Renal cortex interstitium (tissue), 11 donors: ENCODE results near the gene CENPP. TPM values are rescaled to one million over a fixed set of nuclear protein-coding genes. Genes with fewer than 3 reads are reported as not detected.
A peak's percentile ranks its signal among the peaks of the same experiment; 100 is the strongest.

ENCODE experiments used
- DNase-seq, 11 donors: peaks; one replicate each; pipeline ENCODE4 v3.0.0-alpha.2; 2013; ENCODE audit warnings: low read depth in 9 of 11, low spot score in 4 of 11; ENCODE audit errors: extremely low read depth in 1 of 11
- polyA plus RNA-seq, 3 donors: library from polyadenylated mRNA; unstranded; fragments of 120-200 nt; gene quantifications; one replicate each; pipeline ENCODE4 v1.2.1, GENCODE V29; 2013; ENCODE audit not compliant: insufficient read length in 3 of 3

The CENPP gene
- polyA plus RNA-seq, 3 donors = 5.5 to 8.3 (median 7.6) TPM

GRCh38 chr9:92299116-92299515 lies 26.6 kb upstream of the CENPP start:
- DNase-seq = no peak

GRCh38 chr9:92300936-92301335 lies 24.8 kb upstream of the CENPP start:
- no peak for DNase-seq

DNA sequence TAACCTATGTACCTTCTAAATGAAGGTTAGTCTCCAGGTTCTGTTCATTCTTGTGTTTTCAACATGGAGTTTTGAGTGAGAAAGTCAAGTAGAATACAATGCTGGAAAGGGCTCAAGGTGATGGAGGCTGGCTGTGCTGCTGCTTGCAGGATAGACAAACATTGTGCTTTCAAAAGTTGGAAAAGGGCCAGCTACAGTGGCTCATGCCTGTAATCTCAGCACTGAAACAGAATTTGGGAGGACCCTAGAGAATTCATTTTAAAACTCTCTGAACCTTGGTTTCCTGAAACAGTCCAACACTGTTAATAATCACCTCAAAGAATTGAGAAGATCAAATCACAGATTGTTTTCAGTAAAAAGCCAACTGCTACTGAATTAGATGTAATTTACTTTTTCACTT lies 16.9 kb upstream of the CENPP start:
- DNase-seq = no peak

DNA sequence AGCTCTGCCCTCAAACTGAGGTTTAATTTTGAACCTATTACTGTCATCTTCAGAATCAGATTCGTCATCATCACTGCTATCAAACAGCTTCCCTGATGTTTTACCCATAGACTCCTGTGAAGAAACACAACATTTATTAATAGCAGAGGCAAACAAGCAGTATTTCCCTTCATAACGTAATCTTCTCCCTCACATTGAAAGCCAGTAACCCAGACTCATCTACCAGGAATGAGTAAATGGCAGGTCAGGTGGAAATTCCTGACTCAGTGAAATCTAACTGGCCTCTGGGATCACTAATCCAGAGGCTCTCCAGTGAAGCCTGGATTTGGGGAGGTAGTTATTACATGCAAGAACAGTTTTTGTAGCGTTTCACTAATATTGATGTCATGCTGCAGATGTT lies 15.2 kb upstream of the CENPP start:
- no peak for DNase-seq

DNA sequence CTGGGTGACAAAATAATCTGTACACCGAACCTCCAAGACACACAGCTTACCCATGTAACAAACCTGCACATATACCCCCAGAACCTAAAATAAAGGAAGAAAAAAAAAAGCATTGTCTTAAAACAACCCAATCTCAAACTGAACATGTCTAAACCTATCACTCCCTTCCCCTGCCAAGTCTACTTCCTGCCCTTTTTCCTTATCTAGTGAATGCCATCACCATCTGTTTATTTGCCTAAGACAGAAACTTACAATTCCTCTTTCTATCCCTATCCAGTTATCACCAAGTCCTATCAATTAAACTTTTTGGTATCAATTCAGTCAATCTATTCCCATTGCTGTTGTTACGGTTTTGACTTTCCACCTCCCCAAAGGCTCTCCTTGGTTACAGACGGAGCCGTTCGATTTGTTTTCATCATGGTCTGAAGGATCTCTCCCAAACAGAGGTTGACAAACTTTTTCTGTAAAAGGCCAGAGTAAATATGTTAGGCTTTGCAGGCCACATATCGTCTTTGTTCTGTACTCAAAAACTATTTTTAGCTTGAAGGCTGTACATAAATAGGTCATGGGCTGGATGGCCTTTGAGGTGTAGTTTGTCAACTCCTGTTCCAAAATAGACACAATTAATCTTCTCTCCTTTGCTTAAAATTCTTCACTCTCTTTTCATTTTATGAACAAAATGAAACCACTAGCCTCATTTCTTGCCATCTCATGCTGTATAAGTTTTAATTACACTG lies 12.7 kb upstream of the CENPP start:
- DNase-seq = no peak

GRCh38 chr9:92313624-92314012 lies 12.1 kb upstream of the CENPP start:
- DNase-seq = no peak

- DNase-seq = no peak
Observed at GRCh38 chr9:92315456-92315855, 10.3 kb upstream of the CENPP start.

- no peak for DNase-seq
Observed at GRCh38 chr9:92324431-92324830, 1.3 kb upstream of the CENPP start.

DNA sequence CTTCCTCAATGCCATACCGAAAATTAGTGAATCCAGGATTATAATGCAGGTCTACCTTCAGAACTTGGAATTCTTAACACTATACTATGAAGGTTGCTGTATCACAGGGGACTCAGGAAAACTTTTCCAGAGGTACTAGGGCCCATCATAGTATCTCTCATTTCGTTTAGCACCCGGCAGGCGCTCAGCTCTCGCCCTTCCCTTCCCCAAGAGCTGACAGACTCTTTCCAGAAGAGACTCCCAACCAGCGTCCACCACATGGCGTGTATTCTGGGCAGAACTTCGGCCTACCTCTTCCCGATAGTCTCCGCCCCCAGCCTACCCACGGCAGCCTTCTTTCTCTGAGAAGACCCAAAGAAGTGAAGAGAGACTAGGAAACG lies 874 bp upstream of the CENPP start:
- DNase-seq = peak in 1 of 11 donors; percentile 12

GRCh38 chr9:92325991-92326500 lies 293 bp downstream of the CENPP start:
- no peak for DNase-seq

DNA sequence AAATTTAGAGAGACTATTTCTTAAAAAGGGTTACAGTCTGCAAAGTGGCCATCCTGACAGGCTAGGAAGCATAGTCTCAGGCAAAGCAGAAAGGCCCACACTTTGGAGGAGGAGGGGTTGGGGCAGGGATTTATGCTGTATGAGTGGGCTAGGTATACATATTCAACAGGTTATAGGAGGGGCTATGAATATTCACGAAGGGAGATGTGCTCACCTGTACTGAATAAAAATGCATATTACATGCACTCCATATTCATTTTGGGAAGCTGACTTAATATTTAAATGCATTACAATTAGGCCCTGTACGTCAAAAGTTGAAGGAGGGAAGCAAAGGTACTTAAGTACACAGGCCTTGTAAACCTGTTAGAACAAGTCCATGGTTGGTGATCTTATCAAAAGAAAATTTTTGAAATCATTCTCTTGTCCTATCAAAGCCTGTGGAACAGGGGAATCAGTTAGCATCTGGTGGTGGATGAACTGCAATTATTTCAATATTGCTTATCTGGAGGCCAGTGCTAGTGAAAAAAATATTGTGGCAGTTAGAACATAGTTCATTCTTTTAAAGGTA lies 1.6 kb downstream of the CENPP start:
- DNase-seq = no peak

- no peak for DNase-seq
Observed at GRCh38 chr9:92328225-92328624, 2.5 kb downstream of the CENPP start.

DNA sequence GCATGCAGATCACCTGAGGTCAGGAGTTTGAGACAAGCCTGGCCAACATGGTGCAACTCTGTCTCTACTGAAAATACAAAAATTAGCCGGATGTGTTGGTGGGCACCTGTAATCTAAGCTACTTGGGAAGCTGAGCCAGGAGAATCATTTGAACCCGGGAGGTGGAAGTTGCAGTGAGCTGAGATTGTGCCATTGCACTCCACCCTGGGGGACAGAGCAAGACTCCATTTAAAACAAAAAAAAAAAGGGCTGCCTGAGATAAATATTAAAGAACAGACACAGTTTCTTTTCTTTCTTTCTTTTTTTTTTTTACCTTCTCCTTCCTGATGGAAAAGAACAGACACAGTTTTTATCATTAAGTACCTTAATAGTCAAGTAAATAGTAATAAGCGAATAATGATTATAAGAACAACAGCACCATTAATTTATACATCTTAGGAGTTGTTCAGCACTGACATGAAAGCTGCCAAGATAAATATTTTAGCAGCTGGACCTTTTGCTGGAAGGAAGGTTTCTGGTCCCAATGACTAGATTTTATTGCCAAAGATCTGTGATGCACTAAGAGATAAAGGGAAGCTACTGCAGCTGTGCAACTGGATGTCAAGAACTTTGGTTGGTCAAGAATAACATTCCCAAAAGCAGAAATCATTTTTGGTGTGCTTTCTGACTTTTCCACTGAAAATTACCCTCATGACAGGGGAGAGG lies 7.0 kb downstream of the CENPP start:
- peak in 7 of 11 donors; percentile 25 to 68 (median 39) for DNase-seq

DNA sequence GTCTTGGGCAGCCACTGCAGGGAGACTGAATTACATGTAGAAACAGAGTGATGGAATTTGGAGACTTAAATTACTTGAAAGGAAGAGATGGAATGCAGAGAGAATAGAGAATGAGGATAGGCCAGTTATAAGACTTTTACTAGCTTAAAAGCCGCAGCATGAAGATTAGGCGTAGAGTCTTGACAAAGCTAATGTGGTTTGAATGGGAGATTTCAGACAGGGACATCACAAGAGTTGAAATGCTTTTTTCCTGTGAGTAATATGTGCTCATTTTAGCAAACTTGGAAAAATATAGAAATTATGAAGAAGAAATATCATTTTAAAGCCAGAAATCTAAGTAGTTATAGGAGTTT lies 7.5 kb downstream of the CENPP start:
- DNase-seq = no peak

DNA sequence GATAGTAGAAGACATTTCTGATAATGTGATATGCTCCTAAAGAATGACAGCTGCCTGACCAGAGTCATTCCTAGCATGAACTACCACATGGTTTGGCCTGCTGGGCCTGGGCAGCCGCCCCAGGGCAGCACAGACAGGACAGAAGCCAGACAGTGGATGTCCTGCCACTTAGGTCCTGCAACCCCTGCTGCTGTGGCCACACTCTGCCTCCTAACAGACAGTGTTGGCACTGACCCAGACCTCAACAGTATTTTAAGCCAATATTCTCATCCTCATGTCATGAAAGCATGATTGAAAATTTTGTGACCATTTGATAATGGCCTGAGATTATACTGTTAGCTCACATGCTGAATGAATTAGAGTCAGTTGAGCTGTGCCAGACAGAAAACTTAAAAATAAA lies 15.8 kb downstream of the CENPP start:
- DNase-seq = no peak

- no peak for DNase-seq
Observed at GRCh38 chr9:92342825-92343488, 17.2 kb downstream of the CENPP start.

- DNase-seq = no peak
Observed at GRCh38 chr9:92345582-92345981, 19.8 kb downstream of the CENPP start.

DNA sequence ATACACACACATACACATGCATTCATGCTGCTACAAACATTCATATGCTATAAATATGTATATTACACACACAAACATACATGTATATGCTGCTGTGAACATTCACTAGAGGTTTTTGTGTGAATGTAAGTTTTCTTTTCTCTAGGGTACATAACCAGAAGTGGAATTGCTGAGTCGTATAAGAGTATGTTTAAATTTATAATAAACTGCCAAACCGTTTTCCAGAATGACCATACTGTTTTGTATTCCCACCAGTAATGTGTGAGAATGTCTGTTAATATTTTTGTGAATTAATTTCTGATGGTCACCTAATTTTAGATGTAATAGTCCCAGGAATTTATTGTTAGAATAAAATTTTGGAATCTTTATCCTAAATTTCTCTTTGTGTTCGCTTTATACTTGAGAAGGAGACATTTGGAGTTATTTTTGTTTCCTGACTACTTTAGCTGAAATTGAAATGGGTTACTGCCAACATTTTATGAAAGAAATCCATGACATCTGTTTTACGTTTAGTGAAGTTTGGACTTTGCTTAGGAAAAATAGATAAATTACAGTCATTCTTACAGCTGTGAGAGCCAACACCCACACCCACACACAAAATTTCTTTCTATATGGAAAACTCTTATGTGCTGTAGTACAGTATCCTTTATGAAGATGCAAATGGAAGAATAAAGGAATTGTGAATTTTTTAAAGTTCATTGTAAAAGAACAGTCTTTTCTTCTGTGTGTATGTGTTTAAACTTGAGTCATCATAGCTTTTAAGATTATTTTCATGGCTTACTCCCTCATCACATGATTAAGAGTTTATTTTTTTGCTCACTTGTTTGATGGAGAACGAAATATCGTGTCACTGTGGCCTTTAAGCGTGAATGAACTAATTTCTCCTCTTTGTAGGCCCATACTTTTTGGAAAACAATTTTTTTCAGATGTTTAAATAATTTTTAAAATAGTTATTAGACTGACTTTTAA lies 24.3 kb downstream of the CENPP start:
- DNase-seq = peak in 6 of 11 donors; percentile 20 to 52 (median 41)

DNA sequence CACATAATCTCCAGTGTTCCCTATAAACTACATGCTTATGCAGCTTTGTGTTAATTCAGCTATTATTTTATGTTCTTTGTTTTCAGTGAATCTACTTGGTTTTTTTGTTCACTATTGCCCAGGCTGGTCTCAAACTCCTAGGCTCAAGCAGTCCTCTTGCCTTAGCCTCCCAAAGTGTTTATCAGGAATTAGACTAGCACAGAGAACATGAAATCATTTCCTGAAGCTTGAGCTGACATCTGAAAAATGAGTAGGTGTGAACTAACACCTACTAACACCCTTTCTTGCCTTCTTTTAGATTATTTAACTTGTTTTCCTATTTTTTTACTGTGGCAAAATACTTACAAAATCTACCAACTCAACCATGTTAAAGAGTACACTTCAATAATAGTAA lies 25.0 kb downstream of the CENPP start:
- no peak for DNase-seq
